Measurements from ENCODE around the gene C1QL4.
"Not testable (repeated sequence)": the region's sequence is repeated elsewhere in the genome, so short reads cannot be mapped to it uniquely, and the experiment has no call there.

Gene C1QL4

GRCh38 chr12:49332891-49333371 is 4.1 kb downstream of the C1QL4 start:
- no peak for DNase-seq

- DNase-seq = no peak
These were observed 4.5 kb downstream of the C1QL4 start for GRCh38 chr12:49332441-49332861.

GRCh38 chr12:49331380-49332222 is 5.4 kb downstream of the C1QL4 start:
- DNase-seq = no peak

GRCh38 chr12:49330631-49331379 is 6.2 kb downstream of the C1QL4 start:
- DNase-seq = no peak

- no peak for DNase-seq
These were observed 6.9 kb downstream of the C1QL4 start for GRCh38 chr12:49330032-49330619.

- DNase-seq = no peak
These were observed 8.2 kb downstream of the C1QL4 start for GRCh38 chr12:49328816-49329215.

- no peak for DNase-seq
These were observed 9.1 kb downstream of the C1QL4 start for GRCh38 chr12:49327887-49328286.

- DNase-seq = no peak
These were observed 9.6 kb downstream of the C1QL4 start for GRCh38 chr12:49327368-49327767.

- DNase-seq = no peak
These were observed 11.4 kb downstream of the C1QL4 start for GRCh38 chr12:49325606-49326005.

- no peak for DNase-seq
These were observed 13.4 kb downstream of the C1QL4 start for GRCh38 chr12:49323524-49324097.

- DNase-seq = peak; percentile 96 to 97
These were observed 14.1 kb downstream of the C1QL4 start, which contains the start of gene TROAP for GRCh38 chr12:49322708-49323523. Gene TROAP, plus strand, starts transcription at chr12:49323255. Its CDS starts 354 bp downstream, at chr12:49323609.

GRCh38 chr12:49322367-49322707 is 14.7 kb downstream of the C1QL4 start:
- no peak for DNase-seq

- not testable (repeated sequence) for DNase-seq
These were observed 16.4 kb downstream of the C1QL4 start for GRCh38 chr12:49320411-49321103.

GRCh38 chr12:49317118-49317517 is 19.9 kb downstream of the C1QL4 start:
- not testable (repeated sequence) for DNase-seq

- DNase-seq = no peak
These were observed 22.2 kb downstream of the C1QL4 start for GRCh38 chr12:49314811-49315210.

GRCh38 chr12:49310451-49311000 is 26.5 kb downstream of the C1QL4 start:
- not testable (repeated sequence) for DNase-seq

GRCh38 chr12:49309386-49309785 is 27.6 kb downstream of the C1QL4 start:
- DNase-seq = no peak

GRCh38 chr12:49305762-49306510 is 31.1 kb downstream of the C1QL4 start:
- DNase-seq = no peak

GRCh38 chr12:49304161-49304560 is 32.8 kb downstream of the C1QL4 start:
- no peak for DNase-seq

GRCh38 chr12:49301760-49302159 is 35.2 kb downstream of the C1QL4 start:
- DNase-seq = no peak
